IMR-90 (cell line): ENCODE measurements around the gene ZNF532. TPM values are rescaled to one million over a fixed set of nuclear protein-coding genes. Genes with fewer than 3 reads are reported as not detected.

Experiments
- ATAC-seq: fragments of 200-7000 bp; cut with Tn5 transposase; 2 replicates; pipeline ENCODE4 v1.9.1; 2020; ENCODE audit warnings: low read depth, mild to moderate bottlenecking, moderate library complexity
- BruUV-seq: library from RNA; stranded (reverse); fragments of 400-500 nt; replicated peaks from 2 replicates; lab custom pipeline; 2021; lab: Mats Ljungman, UMichigan
- CTCF ChIA-PET: fragments of 300-600 bp; formaldehyde crosslinking; extraction: SDS; loops from one replicate; lab custom pipeline; 2021; ENCODE audit warnings: antibody characterized with exemption; lab: Yijun Ruan, JAX
- POLR2A ChIA-PET: fragments of 300-600 bp; sonication (Branson Sonifier 250); formaldehyde crosslinking; loops from one replicate; lab custom pipeline; 2022; ENCODE audit warnings: antibody characterized with exemption; ENCODE audit not compliant: unreplicated experiment; lab: Charles Lee
- DNase-seq: peaks from one replicate; pipeline ENCODE4 v3.0.0; 2013
- H2AFZ ChIP-seq: replicated peaks from 2 replicates; pipeline ENCODE3; 2013; ENCODE audit warnings: low read length, mild to moderate bottlenecking; ENCODE audit not compliant: poor library complexity
- H2AK5ac ChIP-seq: 2 replicates; pipeline ENCODE4 v1.6.1; 2013; ENCODE audit warnings: low read depth, low read length, inconsistent platforms
- H2AK9ac ChIP-seq: replicated peaks from 2 replicates; pipeline ENCODE3; 2013; ENCODE audit warnings: mild to moderate bottlenecking, low read depth, low read length, moderate library complexity; ENCODE audit not compliant: poor library complexity
- H2BK120ac ChIP-seq: 2 replicates; pipeline ENCODE4 v1.6.1; 2013; ENCODE audit warnings: low read depth, low read length, inconsistent platforms
- H2BK15ac ChIP-seq: 3 replicates; pipeline ENCODE4 v1.6.1; 2013; ENCODE audit warnings: low read depth, low read length, inconsistent platforms
- H2BK20ac ChIP-seq: 2 replicates; pipeline ENCODE4 v1.6.1; 2013; ENCODE audit warnings: low read depth, mild to moderate bottlenecking, inconsistent platforms, low read length, moderate library complexity
- H2BK5ac ChIP-seq: 2 replicates; pipeline ENCODE4 v1.6.1; 2013; ENCODE audit warnings: mild to moderate bottlenecking, low read depth, low read length, inconsistent platforms; ENCODE audit not compliant: poor library complexity, severe bottlenecking
- H3K14ac ChIP-seq: replicated peaks from 2 replicates; pipeline ENCODE4 v1.6.1; 2013; ENCODE audit warnings: low read depth, low read length, inconsistent platforms
- H3K18ac ChIP-seq: 2 replicates; pipeline ENCODE4 v1.6.1; 2013; ENCODE audit warnings: low read depth, low read length, control low read depth
- H3K23ac ChIP-seq: 2 replicates; pipeline ENCODE4 v1.6.1; 2013; ENCODE audit warnings: low read depth, low read length, inconsistent platforms
- H3K27ac ChIP-seq: 2 replicates; pipeline ENCODE4 v1.5.1; 2013; ENCODE audit warnings: mild to moderate bottlenecking, control low read depth, low read length; ENCODE audit not compliant: insufficient read depth
- H3K27me3 ChIP-seq: 2 replicates; pipeline ENCODE4 v1.6.1; 2013; ENCODE audit warnings: low read length; ENCODE audit not compliant: control insufficient read depth, insufficient read depth
- H3K36me3 ChIP-seq: 2 replicates; pipeline ENCODE4 v1.6.1; 2013; ENCODE audit warnings: low read length, mixed read lengths; ENCODE audit not compliant: control insufficient read depth, insufficient read depth
- H3K4ac ChIP-seq: 2 replicates; pipeline ENCODE4 v1.6.1; 2013; ENCODE audit warnings: low read depth, low read length, inconsistent platforms
- H3K4me1 ChIP-seq: 2 replicates; pipeline ENCODE4 v1.6.1; 2013; ENCODE audit warnings: low read length, mixed read lengths; ENCODE audit not compliant: control insufficient read depth, insufficient read depth
- H3K4me2 ChIP-seq: 2 replicates; pipeline ENCODE4 v1.6.1; 2013; ENCODE audit warnings: low read depth, mild to moderate bottlenecking, control low read depth, low read length, moderate library complexity
- H3K4me3 ChIP-seq: 2 replicates; pipeline ENCODE4 v1.5.1; 2013; ENCODE audit warnings: low read depth, mild to moderate bottlenecking, control low read depth, low read length, moderate library complexity; ENCODE audit not compliant: insufficient read depth
- H3K56ac ChIP-seq: 2 replicates; pipeline ENCODE4 v1.6.1; 2013; ENCODE audit warnings: low read length, inconsistent platforms; ENCODE audit not compliant: insufficient read depth; ENCODE audit errors: extremely low read depth
- H3K79me1 ChIP-seq, 2 experiments: 2 replicates each; pipeline ENCODE4 v1.6.1; 2013; ENCODE audit warnings: low read length in 2 of 2, inconsistent platforms in 1 of 2, low read depth in 1 of 2
- H3K9ac ChIP-seq: 2 replicates; pipeline ENCODE4 v1.6.1; 2013; ENCODE audit warnings: low read depth, low read length, control low read depth
- H3K9me1 ChIP-seq: 2 replicates; pipeline ENCODE4 v1.6.1; 2013; ENCODE audit warnings: low read length, inconsistent platforms; ENCODE audit not compliant: insufficient read depth
- H3K9me3 ChIP-seq: 2 replicates; pipeline ENCODE4 v1.6.1; 2013; ENCODE audit warnings: low read length; ENCODE audit not compliant: control insufficient read depth, insufficient read depth
- H4K20me1 ChIP-seq: 2 replicates; pipeline ENCODE4 v1.6.1; 2013; ENCODE audit warnings: low read length, inconsistent platforms; ENCODE audit not compliant: insufficient read depth
- H4K5ac ChIP-seq: 2 replicates; pipeline ENCODE4 v1.6.1; 2013; ENCODE audit warnings: mild to moderate bottlenecking, low read depth, low read length, control low read depth
- H4K8ac ChIP-seq, 2 experiments: 2 replicates each; pipeline ENCODE4 v1.6.1; 2013; ENCODE audit warnings: low read depth in 2 of 2, low read length in 2 of 2, control low read depth in 1 of 2, inconsistent platforms in 1 of 2
- H4K91ac ChIP-seq: 2 replicates; pipeline ENCODE4 v1.6.1; 2013; ENCODE audit warnings: low read depth, low read length, inconsistent platforms; ENCODE audit not compliant: insufficient read depth
- BHLHE40 ChIP-seq: fragments of 150-350 bp; IDR thresholded peaks from 2 replicates; pipeline ENCODE4 v1.6.1; 2016; ENCODE audit warnings: mild to moderate bottlenecking, low read depth, low read length
- CEBPB ChIP-seq: IDR thresholded peaks from 2 replicates; pipeline ENCODE4 v1.6.1; 2012; ENCODE audit warnings: low read depth, low read length, improper control_type of control experiment
- ELK1 ChIP-seq: fragments of 150-350 bp; IDR thresholded peaks from 2 replicates; pipeline ENCODE4 v1.6.1; 2016; ENCODE audit warnings: low read depth, mild to moderate bottlenecking, low read length, moderate library complexity, borderline replicate concordance
- FOS ChIP-seq: fragments of 150-350 bp; IDR thresholded peaks from 2 replicates; pipeline ENCODE4 v1.6.1; 2016; ENCODE audit warnings: low read depth, low read length
- MAZ ChIP-seq: IDR thresholded peaks from 2 replicates; pipeline ENCODE4 v1.6.1; 2012; ENCODE audit warnings: low read depth, mild to moderate bottlenecking, low read length, improper control_type of control experiment, moderate library complexity, borderline replicate concordance
- NFE2L2 ChIP-seq: fragments of 150-350 bp; IDR thresholded peaks from 2 replicates; pipeline ENCODE4 v1.6.1; 2016; ENCODE audit warnings: low read depth, mild to moderate bottlenecking, low read length
- POLR2A ChIP-seq: IDR thresholded peaks from 2 replicates; pipeline ENCODE4 v1.6.1; 2012; ENCODE audit warnings: mild to moderate bottlenecking, low read depth, low read length
- RAD21 ChIP-seq: IDR thresholded peaks from 2 replicates; pipeline ENCODE4 v1.6.1; 2012; ENCODE audit warnings: low read length, improper control_type of control experiment
- USF2 ChIP-seq: fragments of 150-350 bp; IDR thresholded peaks from 2 replicates; pipeline ENCODE4 v1.6.1; 2017; ENCODE audit warnings: mild to moderate bottlenecking, antibody characterized with exemption, low read length, low read depth
- WGBS, 2 experiments: methylation state at CpG; one replicate each; pipeline versions ENCODE4 v1.1.5 to v1.1.7; 2013; ENCODE audit warnings: missing lambda C conversion rate in 2 of 2; ENCODE audit not compliant: insufficient read length in 1 of 2; ENCODE audit errors: extremely low coverage in 2 of 2; 5-methylcytosine and 5-hydroxymethylcytosine counted together
- dilution Hi-C: fragments of 300-500 bp; cut with HindIII; formaldehyde crosslinking; loops from one replicate; pipeline ENCODE4 v1.14.3; 2018; ENCODE audit warnings: low sequenced_read_pairs; ENCODE audit not compliant: unreplicated experiment
- in situ Hi-C: fragments of 300-500 bp; cut with MboI; formaldehyde crosslinking; loops from 3 replicates; pipeline ENCODE4 v1.14.3; 2019; ENCODE audit warnings: low sequenced_read_pairs, inconsistent platforms, mixed read lengths
- intact Hi-C: fragments of 100-400 bp; cut with micrococcal nuclease; formaldehyde crosslinking; loops from 2 replicates; pipeline ENCODE4 v1.10.0; 2022
- polyA plus RNA-seq, 3 experiments: library from polyadenylated mRNA; depleted of rRNA; stranded (reverse); fragments of >200 nt; gene quantifications; 2 replicates each; pipeline ENCODE4 v1.2.3, GENCODE V29; 2012; ENCODE audit warnings: low replicate concordance in 1 of 3
- total RNA-seq: library from RNA; depleted of rRNA; stranded (reverse); fragments of >200 nt; gene quantifications from 2 replicates; pipeline ENCODE4 v1.2.3, GENCODE V29; 2012
- TF ChIP-seq, protein P1 (sequence below): conservative IDR thresholded peaks from 2 replicates; pipeline ENCODE4 v1.5.1; 2012; ENCODE audit warnings: mild to moderate bottlenecking, low read depth, low read length, improper control_type of control experiment

The ZNF532 gene
- total and polyA plus RNA-seq, 2 of the 4 experiments (the other 2 are of a cell fraction): 29.9 to 45.8 TPM

GRCh38 chr18:58866773-58867150, 2.1 kb downstream of the ZNF532 start:
- peak overlapping the region; percentile 70 for H3K9ac ChIP-seq
- H2AFZ ChIP-seq: no peak overlapping the region
- intact Hi-C loops (loop anchor here (5.0 kb wide), 1 partner anchor 201 kb away; no protein-coding TSS in a partner anchor), dilution Hi-C loops (no loop called here), in situ Hi-C loops (no loop called here)
- H4K5ac ChIP-seq: peak overlapping the region; percentile 85; the same call in 1 of the 2 replicates
- peaks cover 20% of the 10 kb centered on the region for H3K36me3 ChIP-seq
- H3K79me1 ChIP-seq: peaks cover 63 to 83% of the 10 kb centered on the region in 2 experiments
- H3K4me2 ChIP-seq: peak overlapping the region; percentile 75
- 0 out of 2 replicates have a peak overlapping the region, but pooled peaks have one; percentile 25 for H3K56ac ChIP-seq
- no CpG with 5 or more reads among the region's 6 CpGs for WGBS, 2 experiments
- H3K4me3 ChIP-seq: no peak overlapping the region
- H4K8ac ChIP-seq: peak overlapping the region; percentile 67 to 97; a peak in 3 of 4 replicates
- H2BK20ac ChIP-seq: peak overlapping the region; percentile 38
- H3K18ac ChIP-seq: peak overlapping the region; percentile 94; the same call in 1 of the 2 replicates
- no peak overlapping the region for H2AK5ac ChIP-seq
- H3K27me3 ChIP-seq: no peaks in the 10 kb centered on the region
- H3K9me3 ChIP-seq: peaks cover 2% of the 10 kb centered on the region; the same call in 1 of the 2 replicates
- peak overlapping the region; percentile 100; the same call in 1 of the 2 replicates for H4K91ac ChIP-seq
- H3K23ac ChIP-seq: peak overlapping the region; percentile 99
- H4K20me1 ChIP-seq: no peaks in the 10 kb centered on the region
- peak overlapping the region; percentile 49; the same call in 1 of the 2 replicates for H3K27ac ChIP-seq
- peak overlapping the region; percentile 30; the same call in 2 of the 3 replicates for H2BK15ac ChIP-seq
- H2BK120ac ChIP-seq: no peak overlapping the region
- peak overlapping the region; percentile 99 for H3K14ac ChIP-seq
- no peak overlapping the region for H2AK9ac ChIP-seq
- peaks cover 24% of the 10 kb centered on the region for H3K9me1 ChIP-seq
- H3K4ac ChIP-seq: peak overlapping the region; percentile 99
- DNase-seq (no peak), ATAC-seq (no peak)
- ChIA-PET POLR2A (no interaction called here), CTCF (no interaction called here)
- H2BK5ac ChIP-seq: peak overlapping the region; percentile 98
- no TSS peak for BruUV-seq
- TF ChIP-seq RAD21 (no peak), USF2 (no peak), MAZ (no peak), NFE2L2 (no peak), FOS (no peak), ELK1 (no peak), BHLHE40 (no peak), CEBPB (no peak), POLR2A (no peak)
- TF ChIP-seq, protein P1, sequence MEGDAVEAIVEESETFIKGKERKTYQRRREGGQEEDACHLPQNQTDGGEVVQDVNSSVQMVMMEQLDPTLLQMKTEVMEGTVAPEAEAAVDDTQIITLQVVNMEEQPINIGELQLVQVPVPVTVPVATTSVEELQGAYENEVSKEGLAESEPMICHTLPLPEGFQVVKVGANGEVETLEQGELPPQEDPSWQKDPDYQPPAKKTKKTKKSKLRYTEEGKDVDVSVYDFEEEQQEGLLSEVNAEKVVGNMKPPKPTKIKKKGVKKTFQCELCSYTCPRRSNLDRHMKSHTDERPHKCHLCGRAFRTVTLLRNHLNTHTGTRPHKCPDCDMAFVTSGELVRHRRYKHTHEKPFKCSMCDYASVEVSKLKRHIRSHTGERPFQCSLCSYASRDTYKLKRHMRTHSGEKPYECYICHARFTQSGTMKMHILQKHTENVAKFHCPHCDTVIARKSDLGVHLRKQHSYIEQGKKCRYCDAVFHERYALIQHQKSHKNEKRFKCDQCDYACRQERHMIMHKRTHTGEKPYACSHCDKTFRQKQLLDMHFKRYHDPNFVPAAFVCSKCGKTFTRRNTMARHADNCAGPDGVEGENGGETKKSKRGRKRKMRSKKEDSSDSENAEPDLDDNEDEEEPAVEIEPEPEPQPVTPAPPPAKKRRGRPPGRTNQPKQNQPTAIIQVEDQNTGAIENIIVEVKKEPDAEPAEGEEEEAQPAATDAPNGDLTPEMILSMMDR: no peak
- peaks cover 41% of the 10 kb centered on the region for H3K4me1 ChIP-seq
